ENCODE results near the gene RAB43.

DNA sequence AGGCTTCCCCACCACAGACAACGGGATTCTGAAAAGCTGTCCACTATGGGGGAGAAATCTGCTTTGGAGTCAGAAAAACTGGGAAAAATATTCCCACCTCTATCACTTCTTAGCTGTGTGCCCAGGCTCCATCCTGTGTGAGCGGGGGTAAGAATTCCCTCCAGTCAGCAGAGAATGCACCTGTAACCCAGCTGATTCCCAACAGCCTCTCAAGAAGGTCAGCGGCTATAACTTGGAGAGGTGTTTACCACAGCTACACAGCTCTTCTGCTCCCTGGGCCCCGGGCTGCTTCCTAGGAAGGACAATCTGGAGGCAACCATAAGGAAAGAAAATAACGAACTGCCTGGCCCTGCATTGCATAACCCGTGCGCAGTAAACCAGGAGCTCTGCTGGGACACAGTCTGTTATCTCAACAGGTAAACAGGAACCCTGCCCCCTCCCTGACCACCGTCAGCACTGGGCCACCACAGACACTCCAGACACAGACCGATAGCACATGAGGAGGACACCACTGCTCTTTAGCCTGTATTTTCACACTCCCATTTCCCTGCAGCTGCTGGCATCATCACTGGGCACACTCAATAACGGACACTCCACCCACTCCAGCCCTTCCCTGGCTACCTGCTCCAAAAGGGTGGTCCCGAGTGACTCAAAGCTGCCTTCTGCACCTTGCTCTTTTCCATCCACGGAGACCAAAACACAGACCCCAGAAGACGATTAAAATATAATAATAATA, 2.1 kb downstream of the RAB43 start:
- TF ChIP-seq, protein P1, sequence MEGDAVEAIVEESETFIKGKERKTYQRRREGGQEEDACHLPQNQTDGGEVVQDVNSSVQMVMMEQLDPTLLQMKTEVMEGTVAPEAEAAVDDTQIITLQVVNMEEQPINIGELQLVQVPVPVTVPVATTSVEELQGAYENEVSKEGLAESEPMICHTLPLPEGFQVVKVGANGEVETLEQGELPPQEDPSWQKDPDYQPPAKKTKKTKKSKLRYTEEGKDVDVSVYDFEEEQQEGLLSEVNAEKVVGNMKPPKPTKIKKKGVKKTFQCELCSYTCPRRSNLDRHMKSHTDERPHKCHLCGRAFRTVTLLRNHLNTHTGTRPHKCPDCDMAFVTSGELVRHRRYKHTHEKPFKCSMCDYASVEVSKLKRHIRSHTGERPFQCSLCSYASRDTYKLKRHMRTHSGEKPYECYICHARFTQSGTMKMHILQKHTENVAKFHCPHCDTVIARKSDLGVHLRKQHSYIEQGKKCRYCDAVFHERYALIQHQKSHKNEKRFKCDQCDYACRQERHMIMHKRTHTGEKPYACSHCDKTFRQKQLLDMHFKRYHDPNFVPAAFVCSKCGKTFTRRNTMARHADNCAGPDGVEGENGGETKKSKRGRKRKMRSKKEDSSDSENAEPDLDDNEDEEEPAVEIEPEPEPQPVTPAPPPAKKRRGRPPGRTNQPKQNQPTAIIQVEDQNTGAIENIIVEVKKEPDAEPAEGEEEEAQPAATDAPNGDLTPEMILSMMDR (IDR thresholded peaks at IDR 0.05; ENCODE audit: poor library complexity, severe bottlenecking): no peak
- TF ChIP-seq EP300 (conservative IDR thresholded peaks at IDR 0.05; ENCODE audit: poor library complexity, severe bottlenecking) (no peak), TAF1 (IDR thresholded peaks at IDR 0.05; ENCODE audit: low read depth) (no peak), SMC3 (conservative IDR thresholded peaks at IDR 0.05; ENCODE audit: poor library complexity) (no peak), RAD21 (conservative IDR thresholded peaks at IDR 0.05) (no peak)
- TF ChIP-seq, protein P2, sequence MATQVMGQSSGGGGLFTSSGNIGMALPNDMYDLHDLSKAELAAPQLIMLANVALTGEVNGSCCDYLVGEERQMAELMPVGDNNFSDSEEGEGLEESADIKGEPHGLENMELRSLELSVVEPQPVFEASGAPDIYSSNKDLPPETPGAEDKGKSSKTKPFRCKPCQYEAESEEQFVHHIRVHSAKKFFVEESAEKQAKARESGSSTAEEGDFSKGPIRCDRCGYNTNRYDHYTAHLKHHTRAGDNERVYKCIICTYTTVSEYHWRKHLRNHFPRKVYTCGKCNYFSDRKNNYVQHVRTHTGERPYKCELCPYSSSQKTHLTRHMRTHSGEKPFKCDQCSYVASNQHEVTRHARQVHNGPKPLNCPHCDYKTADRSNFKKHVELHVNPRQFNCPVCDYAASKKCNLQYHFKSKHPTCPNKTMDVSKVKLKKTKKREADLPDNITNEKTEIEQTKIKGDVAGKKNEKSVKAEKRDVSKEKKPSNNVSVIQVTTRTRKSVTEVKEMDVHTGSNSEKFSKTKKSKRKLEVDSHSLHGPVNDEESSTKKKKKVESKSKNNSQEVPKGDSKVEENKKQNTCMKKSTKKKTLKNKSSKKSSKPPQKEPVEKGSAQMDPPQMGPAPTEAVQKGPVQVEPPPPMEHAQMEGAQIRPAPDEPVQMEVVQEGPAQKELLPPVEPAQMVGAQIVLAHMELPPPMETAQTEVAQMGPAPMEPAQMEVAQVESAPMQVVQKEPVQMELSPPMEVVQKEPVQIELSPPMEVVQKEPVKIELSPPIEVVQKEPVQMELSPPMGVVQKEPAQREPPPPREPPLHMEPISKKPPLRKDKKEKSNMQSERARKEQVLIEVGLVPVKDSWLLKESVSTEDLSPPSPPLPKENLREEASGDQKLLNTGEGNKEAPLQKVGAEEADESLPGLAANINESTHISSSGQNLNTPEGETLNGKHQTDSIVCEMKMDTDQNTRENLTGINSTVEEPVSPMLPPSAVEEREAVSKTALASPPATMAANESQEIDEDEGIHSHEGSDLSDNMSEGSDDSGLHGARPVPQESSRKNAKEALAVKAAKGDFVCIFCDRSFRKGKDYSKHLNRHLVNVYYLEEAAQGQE (IDR thresholded peaks at IDR 0.05; ENCODE audit: borderline replicate concordance): no peak
